ENCODE results near the gene UBL4A. TPM values are rescaled to one million over a fixed set of nuclear protein-coding genes. Genes with fewer than 3 reads are reported as not detected.

UBL4A gene
- total RNA-seq = 12.5 TPM
- polyA plus RNA-seq = 10 to 100 TPM; 51.8 to 59.5 (median 55.0) TPM

DNA sequence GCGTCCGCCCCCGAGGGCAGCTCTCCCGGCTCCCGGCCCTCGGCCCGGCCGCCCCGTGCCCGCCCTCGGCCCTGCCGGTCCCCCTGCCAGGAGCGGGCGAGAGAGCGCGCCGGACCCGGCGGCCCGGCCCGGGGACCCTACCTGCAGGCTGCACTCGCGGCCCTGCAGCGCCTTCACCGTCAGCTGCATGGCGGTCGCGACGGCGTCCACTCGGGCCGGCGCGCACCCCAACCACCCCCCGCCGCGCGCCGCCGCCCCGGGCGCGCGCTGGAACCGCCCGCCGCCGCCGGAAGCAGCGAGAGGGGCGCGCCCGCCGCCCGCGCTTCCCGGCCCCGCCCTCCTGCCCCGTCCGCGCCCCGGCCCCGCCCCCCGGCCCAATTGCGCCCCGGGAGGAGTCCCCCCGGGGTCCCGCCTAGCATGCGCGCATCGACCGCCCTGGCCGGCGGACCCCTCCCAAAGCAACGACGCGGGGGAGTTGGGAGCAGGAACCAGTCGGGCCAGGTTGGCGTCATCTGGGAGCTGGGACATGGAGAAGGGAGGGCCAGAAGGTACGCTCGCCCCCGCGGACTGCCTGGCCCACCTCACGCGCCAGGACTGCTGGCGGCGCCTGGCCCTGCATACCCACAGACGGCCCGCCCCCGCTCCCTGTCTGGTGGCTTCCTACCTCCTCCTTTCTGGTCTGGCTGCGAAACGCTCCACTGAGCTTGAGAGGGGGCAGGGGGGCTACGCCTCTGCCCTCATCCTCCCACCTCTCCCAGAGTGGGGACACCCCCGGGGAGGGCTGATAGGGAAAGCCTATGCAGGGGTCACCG is at the start of gene UBL4A:
Gene UBL4A, minus strand, starts transcription at position 220 of the 812 bp plus-strand sequence. Its CDS starts 31 bp downstream, at position 189.
- ATAC-seq (ENCODE audit: low read depth in 2 of 2) = peak in 1 of 2 donors; percentile 32

DNA sequence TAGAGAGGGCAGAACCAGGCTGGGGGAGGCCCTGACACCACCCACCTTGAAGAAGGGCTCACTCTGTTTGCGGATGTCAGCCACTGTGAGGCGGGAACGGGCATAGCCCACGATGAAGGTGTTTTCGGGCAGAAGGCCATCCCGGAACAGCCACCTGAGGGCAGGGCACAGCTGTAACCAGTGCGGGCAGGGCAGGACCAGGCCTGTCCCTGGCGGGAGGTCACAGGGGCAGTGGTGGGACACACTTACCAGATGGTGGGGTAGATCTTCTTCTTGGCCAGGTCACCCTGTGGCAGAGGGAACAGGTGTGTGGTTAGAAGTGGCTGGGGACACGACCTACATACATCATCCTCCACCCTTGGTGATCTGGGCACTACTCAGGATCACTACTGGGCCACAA is 49.5 kb upstream of the UBL4A start:
- DNase-seq = no peak

More for the DNA sequence above, at the start of gene UBL4A:
- H3K27me3 ChIP-seq (ENCODE audit: control insufficient read depth, insufficient read depth, low read length) = no peaks in the 10 kb centered on the region
- peak within 1 kb of the TSS; percentile 60 for H3K27ac ChIP-seq (ENCODE audit: insufficient read depth, low read length, poor library complexity, severe bottlenecking)
- no peak within 1 kb of the TSS for H3K4me3 ChIP-seq (ENCODE audit: low read depth, low read length)
- Mint-ChIP-seq H3K9me3 (no peaks in the 10 kb centered on the region), H3K27me3 (no peaks in the 10 kb centered on the region), H3K4me1 (peaks cover 0 to 56% (median 9%) of the 10 kb centered on the region in 4 donors), H3K4me3 (peak within 1 kb of the TSS; percentile 79 to 91 (median 84)), H3K27ac (peak within 1 kb of the TSS in 1 of 3 donors; percentile 48), H3K36me3 (no peaks in the 10 kb centered on the region)
- peak; percentile 44 to 56 (median 55) for DNase-seq
- H3K9me3 ChIP-seq (ENCODE audit: control insufficient read depth in 2 of 2, low read length in 2 of 2) = no peaks in the 10 kb centered on the region
- H3K4me1 ChIP-seq (ENCODE audit: control insufficient read depth, insufficient read depth, low read length, poor library complexity, severe bottlenecking) = peaks cover 36% of the 10 kb centered on the region
- H3K36me3 ChIP-seq (ENCODE audit: control insufficient read depth, insufficient read depth, low read length) = peaks cover 3% of the 10 kb centered on the region

DNA sequence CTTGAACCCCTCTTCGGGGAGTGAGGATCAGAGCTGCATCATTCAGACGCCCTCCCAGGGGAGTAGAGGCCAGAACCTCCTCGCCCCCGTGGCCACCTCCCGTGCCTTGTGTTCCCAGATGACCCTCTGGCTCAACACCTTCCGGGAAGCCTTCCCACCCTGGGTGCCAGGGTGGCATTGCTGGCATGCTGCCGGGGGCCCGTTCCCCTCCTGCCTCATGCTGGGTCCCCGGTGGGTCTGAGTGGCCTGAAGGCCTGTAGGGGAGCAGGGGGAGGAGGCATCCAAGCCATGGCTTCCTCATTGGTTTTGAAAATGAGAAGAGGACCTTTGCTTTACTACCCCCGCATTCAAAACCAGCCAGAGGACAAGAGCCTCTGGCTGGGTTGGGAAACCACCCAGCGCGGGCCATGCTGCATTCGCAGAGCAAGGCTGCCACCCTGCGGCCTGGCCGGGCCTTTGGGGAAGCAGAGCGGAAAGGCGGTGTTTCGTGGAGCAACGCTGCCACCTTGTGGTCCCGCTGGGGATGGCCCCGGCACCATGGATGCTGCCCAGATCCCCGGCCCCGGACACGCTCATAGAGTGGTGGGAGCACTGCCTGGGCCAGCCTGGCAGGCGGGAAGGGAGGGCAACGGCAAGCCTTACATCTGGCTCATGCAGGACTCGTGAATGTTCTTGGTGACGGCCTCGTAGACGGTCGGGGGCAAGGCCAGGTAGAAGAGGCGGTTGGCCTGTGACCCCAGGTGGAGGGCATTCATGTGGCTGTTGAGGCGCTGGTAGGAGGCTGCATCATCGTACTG is 48.3 kb upstream of the UBL4A start:
- DNase-seq = peak; percentile 77 to 89 (median 87)
- peaks cover 2% of the 10 kb centered on the region for H3K36me3 ChIP-seq (ENCODE audit: control insufficient read depth, insufficient read depth, low read length)
- Mint-ChIP-seq H3K27me3 (no peaks in the 10 kb centered on the region), H3K4me3 (peak overlapping the region in 2 of 4 donors; percentile 36 to 43), H3K9me3 (peaks cover 0 to 2% (median 0%) of the 10 kb centered on the region in 7 donors), H3K27ac (peak overlapping the region in 2 of 3 donors; percentile 47 to 80), H3K4me1 (peaks cover 0 to 13% (median 3%) of the 10 kb centered on the region in 4 donors), H3K36me3 (peaks cover 4% of the 10 kb centered on the region)
- peaks cover 6% of the 10 kb centered on the region for H3K4me1 ChIP-seq (ENCODE audit: control insufficient read depth, insufficient read depth, low read length, poor library complexity, severe bottlenecking)
- no peaks in the 10 kb centered on the region for H3K27me3 ChIP-seq (ENCODE audit: control insufficient read depth, insufficient read depth, low read length)
- H3K9me3 ChIP-seq (ENCODE audit: control insufficient read depth in 2 of 2, low read length in 2 of 2) = no peaks in the 10 kb centered on the region
- ATAC-seq (ENCODE audit: low read depth in 2 of 2) = peak; percentile 95 to 97
- no peak overlapping the region for H3K4me3 ChIP-seq (ENCODE audit: low read depth, low read length)
- peak overlapping the region; percentile 57 for H3K27ac ChIP-seq (ENCODE audit: insufficient read depth, low read length, poor library complexity, severe bottlenecking)

More for the DNA sequence above, 49.5 kb upstream of the UBL4A start:
- H3K36me3 ChIP-seq (ENCODE audit: control insufficient read depth, insufficient read depth, low read length) = peaks cover 2% of the 10 kb centered on the region
- H3K9me3 ChIP-seq (ENCODE audit: control insufficient read depth in 2 of 2, low read length in 2 of 2) = no peaks in the 10 kb centered on the region
- no peaks in the 10 kb centered on the region for H3K27me3 Mint-ChIP-seq
- H3K4me3 ChIP-seq (ENCODE audit: low read depth, low read length) = no peak overlapping the region
- peaks cover 4% of the 10 kb centered on the region for H3K36me3 Mint-ChIP-seq
- H3K4me3 Mint-ChIP-seq = no peak overlapping the region
- ATAC-seq (ENCODE audit: low read depth in 2 of 2) = no peak
- no peaks in the 10 kb centered on the region for H3K27me3 ChIP-seq (ENCODE audit: control insufficient read depth, insufficient read depth, low read length)
- H3K9me3 Mint-ChIP-seq = peaks cover 0 to 2% (median 0%) of the 10 kb centered on the region in 7 donors
- peaks cover 0 to 13% (median 3%) of the 10 kb centered on the region in 4 donors for H3K4me1 Mint-ChIP-seq
- no peak overlapping the region for H3K27ac Mint-ChIP-seq
- H3K27ac ChIP-seq (ENCODE audit: insufficient read depth, low read length, poor library complexity, severe bottlenecking) = no peak overlapping the region
- peaks cover 6% of the 10 kb centered on the region for H3K4me1 ChIP-seq (ENCODE audit: control insufficient read depth, insufficient read depth, low read length, poor library complexity, severe bottlenecking)

DNA sequence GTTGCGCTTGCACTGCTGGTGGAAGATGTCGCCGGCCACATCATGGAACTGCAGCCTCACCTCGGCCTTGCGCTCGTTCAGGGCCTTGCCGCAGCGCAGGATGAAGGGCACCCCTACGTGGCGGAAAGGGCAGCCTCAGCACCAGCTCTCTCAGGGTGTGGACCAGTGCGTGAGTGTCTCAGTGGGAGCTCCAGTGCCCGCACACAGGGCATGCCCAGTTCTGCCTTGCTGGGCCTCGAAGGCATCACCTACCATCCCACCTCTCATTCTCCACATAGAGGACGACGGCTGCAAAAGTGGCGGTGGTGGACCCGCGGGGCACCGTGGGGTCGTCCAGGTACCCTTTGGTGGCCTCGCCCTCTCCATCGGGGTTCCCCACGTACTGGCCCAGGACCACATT is 46.3 kb upstream of the UBL4A start:
- no peak overlapping the region for H3K4me3 Mint-ChIP-seq
- peak overlapping the region; percentile 14 for H3K27ac ChIP-seq (ENCODE audit: insufficient read depth, low read length, poor library complexity, severe bottlenecking)
- no peaks in the 10 kb centered on the region for H3K27me3 ChIP-seq (ENCODE audit: control insufficient read depth, insufficient read depth, low read length)
- peaks cover 6% of the 10 kb centered on the region for H3K4me1 ChIP-seq (ENCODE audit: control insufficient read depth, insufficient read depth, low read length, poor library complexity, severe bottlenecking)
- ATAC-seq (ENCODE audit: low read depth in 2 of 2) = no peak
- H3K36me3 ChIP-seq (ENCODE audit: control insufficient read depth, insufficient read depth, low read length) = peaks cover 2% of the 10 kb centered on the region
- H3K9me3 Mint-ChIP-seq = peaks cover 0 to 2% (median 0%) of the 10 kb centered on the region in 7 donors
- no peak for DNase-seq
- H3K27ac Mint-ChIP-seq = peak overlapping the region in 1 of 3 donors; percentile 32
- H3K4me1 Mint-ChIP-seq = peaks cover 0 to 13% (median 3%) of the 10 kb centered on the region in 4 donors
- peaks cover 4% of the 10 kb centered on the region for H3K36me3 Mint-ChIP-seq
- H3K4me3 ChIP-seq (ENCODE audit: low read depth, low read length) = no peak overlapping the region
- H3K27me3 Mint-ChIP-seq = no peaks in the 10 kb centered on the region
- no peaks in the 10 kb centered on the region for H3K9me3 ChIP-seq (ENCODE audit: control insufficient read depth in 2 of 2, low read length in 2 of 2)

DNA sequence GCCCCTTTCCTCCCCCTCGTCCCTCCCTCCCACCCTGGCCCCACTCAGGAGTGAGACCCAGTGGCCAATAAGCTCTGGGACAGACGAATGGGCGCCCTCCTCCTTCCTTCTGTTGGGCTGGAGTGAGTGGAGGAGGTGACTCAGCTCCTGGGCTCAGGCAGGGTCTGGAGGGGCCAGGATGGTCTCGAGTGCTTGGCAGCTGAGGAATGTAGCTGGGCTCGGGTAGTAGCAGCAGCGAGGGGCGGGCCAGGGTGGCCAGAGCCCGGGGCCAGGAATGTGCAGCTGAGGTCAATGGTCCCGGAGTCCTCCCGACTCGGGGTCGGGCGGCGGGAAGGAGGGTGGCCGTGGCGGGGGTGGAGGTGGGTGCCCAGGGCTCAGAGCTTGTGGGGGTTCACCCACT is 45.2 kb upstream of the UBL4A start:
- no peak for ATAC-seq (ENCODE audit: low read depth in 2 of 2)
- Mint-ChIP-seq H3K36me3 (peaks cover 4% of the 10 kb centered on the region), H3K27me3 (no peaks in the 10 kb centered on the region), H3K9me3 (peaks cover 0 to 2% (median 0%) of the 10 kb centered on the region in 7 donors), H3K4me3 (no peak overlapping the region), H3K4me1 (peaks cover 0 to 23% (median 3%) of the 10 kb centered on the region in 4 donors), H3K27ac (no peak overlapping the region)
- no peaks in the 10 kb centered on the region for H3K27me3 ChIP-seq (ENCODE audit: control insufficient read depth, insufficient read depth, low read length)
- no peak overlapping the region for H3K4me3 ChIP-seq (ENCODE audit: low read depth, low read length)
- H3K9me3 ChIP-seq (ENCODE audit: control insufficient read depth in 2 of 2, low read length in 2 of 2) = no peaks in the 10 kb centered on the region
- no peak overlapping the region for H3K27ac ChIP-seq (ENCODE audit: insufficient read depth, low read length, poor library complexity, severe bottlenecking)
- peaks cover 2% of the 10 kb centered on the region for H3K36me3 ChIP-seq (ENCODE audit: control insufficient read depth, insufficient read depth, low read length)
- peaks cover 15% of the 10 kb centered on the region for H3K4me1 ChIP-seq (ENCODE audit: control insufficient read depth, insufficient read depth, low read length, poor library complexity, severe bottlenecking)
- no peak for DNase-seq

DNA sequence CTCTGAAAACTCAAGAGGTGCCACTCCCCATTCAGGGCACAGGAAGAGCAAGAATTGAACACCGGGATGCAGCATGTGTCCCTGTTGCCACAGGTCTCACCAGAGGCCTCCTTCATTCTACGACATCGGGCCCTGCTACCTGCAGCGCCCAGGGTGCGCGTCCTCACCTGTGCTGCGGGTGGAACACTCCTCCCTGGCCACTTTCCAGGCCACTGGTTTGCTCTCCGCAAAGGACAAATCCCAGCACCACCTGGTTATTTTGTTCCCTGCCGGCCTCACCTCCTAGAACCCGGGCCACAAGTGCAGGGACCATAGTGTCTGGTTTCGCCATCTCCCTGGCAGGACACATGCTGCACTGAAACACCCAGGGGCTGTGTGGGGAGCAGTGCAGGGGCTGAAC is 43.9 kb upstream of the UBL4A start:
- ATAC-seq (ENCODE audit: low read depth in 2 of 2) (no peak), DNase-seq (no peak)
- Histone ChIP-seq H3K9me3 (ENCODE audit: control insufficient read depth in 2 of 2, low read length in 2 of 2) (no peaks in the 10 kb centered on the region), H3K4me1 (ENCODE audit: control insufficient read depth, insufficient read depth, low read length, poor library complexity, severe bottlenecking) (peaks cover 20% of the 10 kb centered on the region), H3K4me3 (ENCODE audit: low read depth, low read length) (no peak overlapping the region), H3K36me3 (ENCODE audit: control insufficient read depth, insufficient read depth, low read length) (peaks cover under 1% of the 10 kb centered on the region), H3K27ac (ENCODE audit: insufficient read depth, low read length, poor library complexity, severe bottlenecking) (no peak overlapping the region), H3K27me3 (ENCODE audit: control insufficient read depth, insufficient read depth, low read length) (no peaks in the 10 kb centered on the region)
- H3K9me3 Mint-ChIP-seq = no peaks in the 10 kb centered on the region
- peak overlapping the region in 2 of 3 donors; percentile 31 to 41 for H3K27ac Mint-ChIP-seq
- peaks cover 4% of the 10 kb centered on the region for H3K36me3 Mint-ChIP-seq
- H3K4me3 Mint-ChIP-seq = no peak overlapping the region
- H3K4me1 Mint-ChIP-seq = peaks cover 0 to 36% (median 11%) of the 10 kb centered on the region in 4 donors
- H3K27me3 Mint-ChIP-seq = no peaks in the 10 kb centered on the region

DNA sequence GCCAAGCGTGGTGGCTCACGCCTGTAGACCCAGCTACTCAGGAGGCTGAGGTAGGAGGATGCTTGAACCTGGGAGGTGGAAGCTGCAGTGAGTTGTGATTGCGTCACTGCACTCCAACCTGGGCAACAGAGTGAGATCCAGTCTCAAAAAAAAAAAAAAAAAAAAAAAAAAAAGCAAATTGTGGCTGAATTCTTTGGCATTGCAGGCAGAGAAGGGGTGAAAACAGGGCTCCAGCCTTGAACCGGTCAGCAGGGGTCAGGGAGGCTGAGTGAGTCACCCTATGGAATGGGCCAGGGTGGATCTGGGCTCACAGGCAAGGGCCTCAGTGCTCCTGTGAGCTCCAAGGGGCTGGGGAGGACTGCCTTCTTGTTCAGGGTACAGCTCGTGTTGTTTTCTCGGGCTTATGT is 42.8 kb upstream of the UBL4A start:
- DNase-seq = no peak
- no peaks in the 10 kb centered on the region for H3K9me3 ChIP-seq (ENCODE audit: control insufficient read depth in 2 of 2, low read length in 2 of 2)
- no peak overlapping the region for H3K27ac ChIP-seq (ENCODE audit: insufficient read depth, low read length, poor library complexity, severe bottlenecking)
- Mint-ChIP-seq H3K4me3 (no peak overlapping the region), H3K27ac (no peak overlapping the region), H3K4me1 (peaks cover 0 to 33% (median 8%) of the 10 kb centered on the region in 4 donors), H3K27me3 (no peaks in the 10 kb centered on the region), H3K9me3 (no peaks in the 10 kb centered on the region), H3K36me3 (no peaks in the 10 kb centered on the region)
- no peaks in the 10 kb centered on the region for H3K27me3 ChIP-seq (ENCODE audit: control insufficient read depth, insufficient read depth, low read length)
- H3K4me3 ChIP-seq (ENCODE audit: low read depth, low read length) = no peak overlapping the region
- peaks cover 14% of the 10 kb centered on the region for H3K4me1 ChIP-seq (ENCODE audit: control insufficient read depth, insufficient read depth, low read length, poor library complexity, severe bottlenecking)
- ATAC-seq (ENCODE audit: low read depth in 2 of 2) = no peak
- H3K36me3 ChIP-seq (ENCODE audit: control insufficient read depth, insufficient read depth, low read length) = no peaks in the 10 kb centered on the region
